Caco-2 (cell line): ENCODE results near the gene CHCHD6. TPM values are rescaled to one million over a fixed set of nuclear protein-coding genes. Genes with fewer than 3 reads are reported as not detected.

Experiments
- BruUV-seq: library from RNA; stranded (reverse); fragments of 400-500 nt; replicated peaks from 2 replicates; lab custom pipeline; 2021; lab: Mats Ljungman, UMichigan
- CTCF ChIA-PET: fragments of 300-600 bp; sonication (Branson Sonifier 250); formaldehyde crosslinking; loops from one replicate; lab custom pipeline; 2022; ENCODE audit warnings: antibody characterized with exemption; lab: Charles Lee
- POLR2A ChIA-PET: fragments of 300-600 bp; sonication (Branson Sonifier 250); formaldehyde crosslinking; loops from one replicate; lab custom pipeline; 2022; ENCODE audit warnings: antibody characterized with exemption; lab: Charles Lee
- DNase-seq, 2 experiments: peaks; one replicate each; pipeline versions ENCODE4 v3.0.0 to v3.0.0-alpha.2; 2020 to 2022
- H3K27me3 ChIP-seq: replicated peaks from 2 replicates; pipeline ENCODE4 v1.6.0; 2011; ENCODE audit warnings: low read length; ENCODE audit not compliant: control insufficient read depth, insufficient read depth
- H3K36me3 ChIP-seq: 2 replicates; pipeline ENCODE4 v1.5.1; 2011; ENCODE audit warnings: low read length; ENCODE audit not compliant: control insufficient read depth, insufficient read depth
- H3K4me1 ChIP-seq: fragments of 250-450 bp; sonication (Bioruptor Pico); 2 replicates; pipeline ENCODE4 v1.5.1; 2020; ENCODE audit warnings: mild to moderate bottlenecking
- H3K4me3 ChIP-seq: 2 replicates; pipeline ENCODE4 v1.5.1; 2011; ENCODE audit warnings: low read depth, mild to moderate bottlenecking, control low read depth, low read length
- H3K9me3 ChIP-seq: fragments of 250-450 bp; sonication (Bioruptor Pico); 2 replicates; pipeline ENCODE4 v1.5.1; 2020; ENCODE audit warnings: mild to moderate bottlenecking, moderate library complexity
- H3K27ac Mint-ChIP-seq: one replicate; pipeline ENCODE4 v1.8.0; 2022; ENCODE audit warnings: mixed read lengths; ENCODE audit not compliant: unreplicated experiment
- H3K27me3 Mint-ChIP-seq: one replicate; pipeline ENCODE4 v1.8.0; 2022; ENCODE audit warnings: mixed read lengths; ENCODE audit not compliant: insufficient read depth, unreplicated experiment
- H3K36me3 Mint-ChIP-seq: one replicate; pipeline ENCODE4 v1.8.0; 2022; ENCODE audit warnings: mild to moderate bottlenecking, mixed read lengths; ENCODE audit not compliant: insufficient read depth, unreplicated experiment
- H3K4me1 Mint-ChIP-seq: one replicate; pipeline ENCODE4 v1.8.0; 2022; ENCODE audit warnings: low read depth, mixed read lengths; ENCODE audit not compliant: unreplicated experiment
- H3K4me3 Mint-ChIP-seq: one replicate; pipeline ENCODE4 v1.8.0; 2022; ENCODE audit warnings: mild to moderate bottlenecking, moderate library complexity, mixed read lengths; ENCODE audit not compliant: unreplicated experiment
- H3K9me3 Mint-ChIP-seq: one replicate; pipeline ENCODE4 v1.8.0; 2022; ENCODE audit warnings: mixed read lengths; ENCODE audit not compliant: unreplicated experiment
- CTCF ChIP-seq, 2 experiments: fragments of 200-600 bp in 1 of 2; IDR thresholded peaks; 1 replicate in 1 of 2; 2 replicates in 1 of 2; pipeline versions ENCODE4 v1.5.1 to v1.8.0; 2011 to 2022; ENCODE audit warnings: antibody characterized with exemption in 1 of 2, control low read depth in 1 of 2, inconsistent platforms in 1 of 2, low read depth in 1 of 2, low read length in 1 of 2, mild to moderate bottlenecking in 1 of 2, moderate library complexity in 1 of 2; ENCODE audit not compliant: insufficient read depth in 1 of 2, severe bottlenecking in 1 of 2, unreplicated experiment in 1 of 2
- intact Hi-C: fragments of 100-400 bp; cut with micrococcal nuclease; formaldehyde crosslinking; loops from one replicate; pipeline ENCODE4 v1.10.0; 2022; ENCODE audit not compliant: unreplicated experiment
- total RNA-seq: library from RNA; stranded (reverse); gene quantifications from 2 replicates; pipeline ENCODE4 v1.2.3, GENCODE V29; 2022

Gene CHCHD6
- total RNA-seq, 1 experiment from 2014 or later, result 49.5 TPM

GRCh38 chr3:126954141-126954842, 250.3 kb downstream of the CHCHD6 start:
- H3K4me1 ChIP-seq, result no peaks in the 10 kb centered on the region
- TF ChIP-seq CTCF (IDR thresholded peaks at IDR 0.05; ENCODE audit: insufficient read depth in 1 of 2, low read depth in 1 of 2, low read length in 1 of 2, severe bottlenecking in 1 of 2, unreplicated experiment in 1 of 2), result no peak
- no peaks in the 10 kb centered on the region; the same call in 1 of the 2 replicates for H3K36me3 ChIP-seq
- no peak overlapping the region for H3K27ac Mint-ChIP-seq
- BruUV-seq, result no TSS peak
- intact Hi-C loops, result no loop called here
- no peaks in the 10 kb centered on the region for H3K36me3 Mint-ChIP-seq
- H3K27me3 Mint-ChIP-seq, result no peaks in the 10 kb centered on the region
- POLR2A ChIA-PET, result no interaction called here
- no peak overlapping the region for H3K4me3 Mint-ChIP-seq
- no peaks in the 10 kb centered on the region for H3K4me1 Mint-ChIP-seq
- H3K4me3 ChIP-seq, result no peak overlapping the region
- no peaks in the 10 kb centered on the region for H3K27me3 ChIP-seq
- no peaks in the 10 kb centered on the region for H3K9me3 Mint-ChIP-seq
- H3K9me3 ChIP-seq, result no peaks in the 10 kb centered on the region
- CTCF ChIA-PET, result no interaction called here
- no peak for DNase-seq

GRCh38 chr3:126955004-126955790, 251.2 kb downstream of the CHCHD6 start:
- CTCF ChIA-PET, result no interaction called here
- H3K36me3 Mint-ChIP-seq, result peaks cover 2% of the 10 kb centered on the region
- no peaks in the 10 kb centered on the region for H3K27me3 Mint-ChIP-seq
- no peak for DNase-seq
- H3K27ac Mint-ChIP-seq, result no peak overlapping the region
- peaks cover 3% of the 10 kb centered on the region for H3K4me1 Mint-ChIP-seq
- no peaks in the 10 kb centered on the region; the same call in 1 of the 2 replicates for H3K36me3 ChIP-seq
- H3K4me3 Mint-ChIP-seq, result no peak overlapping the region
- BruUV-seq, result no TSS peak
- H3K4me3 ChIP-seq, result no peak overlapping the region
- no peaks in the 10 kb centered on the region for H3K9me3 Mint-ChIP-seq
- H3K27me3 ChIP-seq, result no peaks in the 10 kb centered on the region
- TF ChIP-seq CTCF (IDR thresholded peaks at IDR 0.05; ENCODE audit: insufficient read depth in 1 of 2, low read depth in 1 of 2, low read length in 1 of 2, severe bottlenecking in 1 of 2, unreplicated experiment in 1 of 2), result no peak
- H3K9me3 ChIP-seq, result no peaks in the 10 kb centered on the region
- intact Hi-C loops, result no loop called here
- no peaks in the 10 kb centered on the region for H3K4me1 ChIP-seq
- POLR2A ChIA-PET, result no interaction called here

GRCh38 chr3:126956361-126956760, 252.3 kb downstream of the CHCHD6 start:
- intact Hi-C loops, result no loop called here
- peaks cover 5% of the 10 kb centered on the region for H3K36me3 Mint-ChIP-seq
- DNase-seq, result no peak
- CTCF ChIA-PET, result no interaction called here
- H3K4me1 ChIP-seq, result no peaks in the 10 kb centered on the region
- H3K27me3 ChIP-seq, result no peaks in the 10 kb centered on the region
- no TSS peak for BruUV-seq
- no peak overlapping the region for H3K4me3 ChIP-seq
- H3K27ac Mint-ChIP-seq, result no peak overlapping the region
- no peak for TF ChIP-seq CTCF (IDR thresholded peaks at IDR 0.05; ENCODE audit: insufficient read depth in 1 of 2, low read depth in 1 of 2, low read length in 1 of 2, severe bottlenecking in 1 of 2, unreplicated experiment in 1 of 2)
- H3K9me3 Mint-ChIP-seq, result no peaks in the 10 kb centered on the region
- no peaks in the 10 kb centered on the region; the same call in 1 of the 2 replicates for H3K36me3 ChIP-seq
- H3K4me3 Mint-ChIP-seq, result no peak overlapping the region
- no peaks in the 10 kb centered on the region for H3K9me3 ChIP-seq
- no peaks in the 10 kb centered on the region for H3K27me3 Mint-ChIP-seq
- H3K4me1 Mint-ChIP-seq, result peaks cover 7% of the 10 kb centered on the region
- POLR2A ChIA-PET, result no interaction called here
